Tibial nerve (tissue), 4 donors: ENCODE measurements around the gene NOX5. TPM values are rescaled to one million over a fixed set of nuclear protein-coding genes. Genes with fewer than 3 reads are reported as not detected.

Experiments
- DNase-seq, 2 donors: peaks; one replicate each; pipeline ENCODE4 v3.0.0-alpha.2; 2019; ENCODE audit warnings: low spot score in 2 of 2
- H3K27ac ChIP-seq, 4 donors: fragments of 200-600 bp; sonication (generic) in 3 of 4; one replicate each; pipeline ENCODE4 v1.5.1; 2017 to 2019; ENCODE audit warnings: mild to moderate bottlenecking in 1 of 4
- H3K27me3 ChIP-seq, 2 donors: fragments of 200-600 bp; sonication (generic) in 1 of 2; one replicate each; pipeline versions ENCODE4 v1.5.1 to v1.6.0; 2017 to 2019
- H3K36me3 ChIP-seq, 3 donors: fragments of 200-600 bp; sonication (generic); one replicate each; pipeline ENCODE4 v1.5.1; 2018 to 2019
- H3K4me1 ChIP-seq, 4 donors: fragments of 200-600 bp; sonication (generic) in 3 of 4; one replicate each; pipeline ENCODE4 v1.5.1; 2017 to 2019
- H3K4me3 ChIP-seq, 4 donors: fragments of 200-600 bp; sonication (generic) in 3 of 4; one replicate each; pipeline ENCODE4 v1.5.1; 2017 to 2019; ENCODE audit warnings: mild to moderate bottlenecking in 1 of 4, moderate library complexity in 1 of 4
- H3K9me3 ChIP-seq, 4 donors: fragments of 200-600 bp; sonication (generic) in 3 of 4; one replicate each; pipeline ENCODE4 v1.5.1; 2017 to 2019
- CTCF ChIP-seq, 5 experiments: fragments of 200-600 bp in 3 of 5; fragments of 450-650 bp in 2 of 5; sonication (generic) in 3 of 5; IDR thresholded peaks; one replicate each; pipeline ENCODE4 v1.5.1; 2016 to 2019; ENCODE audit warnings: antibody characterized with exemption in 5 of 5, mild to moderate bottlenecking in 3 of 5, moderate library complexity in 2 of 5
- EP300 ChIP-seq, 2 donors: sonication (generic); formaldehyde crosslinking; IDR thresholded peaks; one replicate each; pipeline ENCODE4 v1.6.1; 2017; ENCODE audit warnings: antibody characterized with exemption in 2 of 2, mild to moderate bottlenecking in 1 of 2
- POLR2A ChIP-seq, 2 donors: fragments of 450-650 bp; IDR thresholded peaks; one replicate each; pipeline ENCODE4 v1.6.1; 2017; ENCODE audit warnings: antibody characterized with exemption in 2 of 2, mild to moderate bottlenecking in 2 of 2, moderate library complexity in 2 of 2
- WGBS, 2 donors: methylation state at CpG; one replicate each; pipeline ENCODE4 v1.1.5; 2018; 5-methylcytosine and 5-hydroxymethylcytosine counted together
- total RNA-seq, 4 donors: library from RNA; depleted of rRNA; stranded (reverse); fragments of >200 nt; gene quantifications; one replicate each; pipeline ENCODE4 v1.1.0, GENCODE V29; 2016

The NOX5 gene
- total RNA-seq, 4 donors from 2014 or later: 0.21 to 2.7 (median 1.1) TPM

DNA sequence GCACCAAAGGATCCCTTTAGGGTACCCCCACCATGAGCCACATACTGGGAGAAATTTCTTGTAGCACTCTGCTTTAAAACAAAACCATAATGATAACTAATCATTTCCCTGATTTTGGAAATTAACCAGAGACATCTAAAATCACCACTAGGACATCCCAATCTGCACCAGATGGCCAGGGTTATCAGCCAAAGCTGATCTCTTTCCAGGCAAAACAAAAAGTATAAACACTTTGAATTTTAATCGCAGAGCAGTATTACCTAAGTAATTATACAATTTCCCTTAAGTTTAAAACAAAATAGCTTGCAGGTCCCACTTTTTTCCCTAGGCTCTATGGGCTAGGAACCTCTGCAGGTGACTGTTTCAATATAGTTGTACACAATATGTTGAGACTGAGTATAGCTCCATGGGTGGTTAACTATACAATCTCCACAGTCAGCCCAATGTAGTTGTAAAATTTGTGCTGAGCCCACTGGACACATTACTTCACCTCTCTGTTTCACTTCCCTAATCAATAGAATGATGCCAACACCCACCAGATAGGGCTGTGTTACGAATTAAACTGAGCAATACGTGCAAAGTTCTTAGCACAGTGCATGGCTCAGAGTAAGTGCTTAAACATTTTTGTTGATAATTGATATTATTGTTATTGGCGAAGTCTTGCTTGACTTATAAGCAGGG, 629 bp upstream of the NOX5 start:
- no peak overlapping the region for H3K27ac ChIP-seq
- 84 to 86% methylated on average over 4 of the region's 4 CpGs for WGBS, 2 donors

GRCh38 chr15:69015591-69015990, 1.1 kb downstream of the NOX5 start:
- no peak for DNase-seq
- Histone ChIP-seq H3K36me3 (no peaks in the 10 kb centered on the region), H3K9me3 (peaks cover 0 to 1% (median 0%) of the 10 kb centered on the region in 4 donors), H3K27me3 (no peaks in the 10 kb centered on the region), H3K4me3 (no peak overlapping the region), H3K27ac (no peak overlapping the region), H3K4me1 (no peaks in the 10 kb centered on the region)
- 61 to 68% methylated on average over 7 of the region's 7 CpGs for WGBS, 2 donors
- TF ChIP-seq CTCF (IDR thresholded peaks at IDR 0.05) (no peak), EP300 (IDR thresholded peaks at IDR 0.05) (no peak), POLR2A (IDR thresholded peaks at IDR 0.05) (no peak)

More for the DNA sequence above, 629 bp upstream of the NOX5 start:
- TF ChIP-seq CTCF (IDR thresholded peaks at IDR 0.05): no peak
- TF ChIP-seq EP300 (IDR thresholded peaks at IDR 0.05): no peak
- TF ChIP-seq POLR2A (IDR thresholded peaks at IDR 0.05): no peak
- H3K36me3 ChIP-seq: no peaks in the 10 kb centered on the region
- no peaks in the 10 kb centered on the region for H3K4me1 ChIP-seq
- no peak for DNase-seq
- peaks cover 0 to 19% (median under 1%) of the 10 kb centered on the region in 4 donors for H3K9me3 ChIP-seq
- no peaks in the 10 kb centered on the region for H3K27me3 ChIP-seq
- no peak overlapping the region for H3K4me3 ChIP-seq

- H3K4me3 ChIP-seq: no peak overlapping the region
- TF ChIP-seq POLR2A (IDR thresholded peaks at IDR 0.05) (no peak), CTCF (IDR thresholded peaks at IDR 0.05) (no peak), EP300 (IDR thresholded peaks at IDR 0.05) (no peak)
- no peak for DNase-seq
- H3K36me3 ChIP-seq: no peaks in the 10 kb centered on the region
- no peak overlapping the region for H3K27ac ChIP-seq
- H3K9me3 ChIP-seq: no peaks in the 10 kb centered on the region
- WGBS, 2 donors: 75 to 87% methylated on average over 5 of the region's 5 CpGs
- H3K4me1 ChIP-seq: no peaks in the 10 kb centered on the region
- no peaks in the 10 kb centered on the region for H3K27me3 ChIP-seq
These were observed 1.6 kb downstream of the NOX5 start for GRCh38 chr15:69016021-69016595.

GRCh38 chr15:69017978-69018377, 3.5 kb downstream of the NOX5 start:
- Histone ChIP-seq H3K27ac (no peak overlapping the region), H3K9me3 (no peaks in the 10 kb centered on the region), H3K27me3 (no peaks in the 10 kb centered on the region), H3K36me3 (no peaks in the 10 kb centered on the region), H3K4me1 (no peaks in the 10 kb centered on the region), H3K4me3 (no peak overlapping the region)
- no peak for TF ChIP-seq CTCF (IDR thresholded peaks at IDR 0.05)
- WGBS, 2 donors: 74 to 80% methylated on average over 7 of the region's 7 CpGs
- no peak for DNase-seq

DNA sequence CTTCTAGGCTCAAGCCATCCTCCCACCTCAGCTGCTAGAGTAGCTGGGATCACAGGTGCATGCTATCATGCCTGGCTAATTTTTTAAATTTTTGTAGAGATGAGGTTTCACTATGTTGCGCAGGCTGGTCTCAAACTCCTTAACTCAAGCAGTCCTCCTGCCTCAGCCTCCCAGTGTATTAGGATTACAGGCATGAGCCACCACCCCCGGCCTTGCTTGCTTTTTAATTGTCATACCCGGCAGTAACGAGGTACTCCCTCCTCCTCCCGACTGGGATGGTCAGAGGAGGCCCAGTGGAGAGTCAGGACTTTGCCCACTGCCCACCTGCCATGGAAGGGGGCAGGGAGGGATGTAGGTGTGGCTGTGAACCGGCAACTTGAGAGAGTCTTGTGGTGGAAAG, 4.5 kb downstream of the NOX5 start:
- no peak overlapping the region for H3K4me3 ChIP-seq
- no peak for DNase-seq
- H3K36me3 ChIP-seq: no peaks in the 10 kb centered on the region
- no peaks in the 10 kb centered on the region for H3K4me1 ChIP-seq
- no peaks in the 10 kb centered on the region for H3K27me3 ChIP-seq
- WGBS, 2 donors: 88 to 94% methylated on average over 6 of the region's 6 CpGs
- no peak overlapping the region for H3K27ac ChIP-seq
- H3K9me3 ChIP-seq: no peaks in the 10 kb centered on the region
- TF ChIP-seq EP300 (IDR thresholded peaks at IDR 0.05): no peak
- TF ChIP-seq POLR2A (IDR thresholded peaks at IDR 0.05): no peak
- no peak for TF ChIP-seq CTCF (IDR thresholded peaks at IDR 0.05)
